LNCAP (cell line): Measurements from ENCODE around the gene MAP3K7CL.

Experiments
- TF ChIP-seq, protein P1 (sequence below): fragments of 450-650 bp; IDR thresholded peaks from 2 replicates; pipeline ENCODE4 v1.5.1; 2017; ENCODE audit warnings: mild to moderate bottlenecking

The MAP3K7CL gene

DNA sequence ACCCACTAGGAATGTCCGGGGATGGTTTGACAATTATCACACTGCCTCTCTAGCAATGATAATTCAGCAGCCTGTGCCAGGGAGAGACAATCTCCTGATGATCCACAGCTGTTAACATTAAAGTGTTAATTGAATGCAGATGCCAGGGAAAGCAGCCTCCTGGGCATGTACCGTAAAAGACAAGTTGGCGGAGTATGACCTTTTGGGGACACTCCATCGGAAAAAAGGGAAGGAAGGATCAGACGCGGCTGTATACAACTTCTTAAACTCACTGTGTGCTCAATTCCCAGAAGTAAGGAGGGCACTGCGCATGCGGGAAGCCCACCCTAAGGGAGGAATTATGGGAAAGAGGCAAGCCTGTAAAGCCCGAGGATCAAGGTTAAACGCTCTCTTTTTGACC, 62.6 kb downstream of the MAP3K7CL start:
- TF ChIP-seq, protein P1, sequence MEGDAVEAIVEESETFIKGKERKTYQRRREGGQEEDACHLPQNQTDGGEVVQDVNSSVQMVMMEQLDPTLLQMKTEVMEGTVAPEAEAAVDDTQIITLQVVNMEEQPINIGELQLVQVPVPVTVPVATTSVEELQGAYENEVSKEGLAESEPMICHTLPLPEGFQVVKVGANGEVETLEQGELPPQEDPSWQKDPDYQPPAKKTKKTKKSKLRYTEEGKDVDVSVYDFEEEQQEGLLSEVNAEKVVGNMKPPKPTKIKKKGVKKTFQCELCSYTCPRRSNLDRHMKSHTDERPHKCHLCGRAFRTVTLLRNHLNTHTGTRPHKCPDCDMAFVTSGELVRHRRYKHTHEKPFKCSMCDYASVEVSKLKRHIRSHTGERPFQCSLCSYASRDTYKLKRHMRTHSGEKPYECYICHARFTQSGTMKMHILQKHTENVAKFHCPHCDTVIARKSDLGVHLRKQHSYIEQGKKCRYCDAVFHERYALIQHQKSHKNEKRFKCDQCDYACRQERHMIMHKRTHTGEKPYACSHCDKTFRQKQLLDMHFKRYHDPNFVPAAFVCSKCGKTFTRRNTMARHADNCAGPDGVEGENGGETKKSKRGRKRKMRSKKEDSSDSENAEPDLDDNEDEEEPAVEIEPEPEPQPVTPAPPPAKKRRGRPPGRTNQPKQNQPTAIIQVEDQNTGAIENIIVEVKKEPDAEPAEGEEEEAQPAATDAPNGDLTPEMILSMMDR: no peak

GRCh38 chr21:29193901-29194300, 63.5 kb downstream of the MAP3K7CL start:
- TF ChIP-seq, protein P1: no peak

- TF ChIP-seq, protein P1: no peak
Measured at GRCh38 chr21:29194342-29194741, 63.9 kb downstream of the MAP3K7CL start.

DNA sequence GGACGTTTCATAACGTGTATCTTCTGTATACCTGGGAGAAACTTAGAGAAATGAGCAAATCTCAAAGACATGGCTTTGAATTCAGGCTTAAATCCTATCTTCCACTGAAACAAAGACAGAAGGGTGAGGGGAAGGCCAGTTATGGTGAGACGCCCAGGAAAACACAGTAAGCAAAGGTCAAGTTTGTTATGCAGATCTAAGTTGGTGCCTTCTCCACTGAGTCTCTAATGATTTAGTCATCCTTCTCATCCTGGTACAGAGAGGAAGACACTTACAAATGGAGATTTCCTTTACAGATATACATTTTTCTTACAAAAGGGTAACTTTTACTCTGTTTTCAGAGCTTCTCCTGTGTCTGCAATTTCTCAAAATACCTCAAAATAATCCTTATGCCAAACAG, 64.4 kb downstream of the MAP3K7CL start:
- TF ChIP-seq, protein P1: no peak

DNA sequence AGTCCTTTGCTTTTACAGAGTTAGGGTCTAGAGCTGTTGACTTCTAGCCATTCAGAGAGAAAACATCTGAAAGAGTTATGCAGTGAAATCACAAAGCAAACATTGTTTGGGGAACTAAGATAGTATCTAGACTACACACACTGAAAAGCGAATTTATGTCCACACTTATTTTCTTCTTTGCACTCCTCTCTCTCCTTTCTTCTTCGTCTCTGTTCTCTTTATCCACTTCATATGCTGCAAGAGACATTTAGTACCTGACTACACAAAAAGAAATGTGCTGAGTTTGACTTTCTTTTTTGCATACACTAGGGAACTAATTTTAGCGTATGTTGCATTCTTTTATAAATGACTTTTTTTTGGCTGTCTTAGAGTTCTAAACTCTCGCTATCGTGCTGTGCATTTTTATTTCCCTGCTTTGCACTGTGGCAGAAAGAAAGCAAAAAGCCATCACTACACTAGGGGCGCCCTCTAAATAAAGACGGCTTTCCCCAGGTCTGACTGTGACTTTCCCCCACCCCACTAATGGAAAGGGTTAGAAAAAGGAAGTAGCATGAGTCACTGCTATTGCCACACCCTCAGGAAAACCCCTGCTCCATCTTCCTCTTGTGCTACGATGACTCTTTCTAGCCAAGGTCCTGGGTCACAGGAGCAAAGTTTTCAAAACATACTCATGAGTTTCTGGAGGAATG, 65.7 kb downstream of the MAP3K7CL start:
- TF ChIP-seq, protein P1: no peak

GRCh38 chr21:29196670-29197191, 66.3 kb downstream of the MAP3K7CL start:
- TF ChIP-seq, protein P1: no peak

GRCh38 chr21:29201186-29201585, 70.7 kb downstream of the MAP3K7CL start:
- TF ChIP-seq, protein P1: no peak
